Activated T-helper 1 cell treated with anti-CD3 and anti-CD28 coated beads, Interleukin-12 subunit alpha, Interleukin-12 subunit beta, Interleukin-2, Interleukin-4 antibody, amounts not matched to agents 30 ng/mL and 10 ng/mL and 1 ng/mL, durations not matched to agents 14 hours and 24 hours and 36 hours (primary cell): ENCODE results near the gene RHOBTB3. TPM values are rescaled to one million over a fixed set of nuclear protein-coding genes. Genes with fewer than 3 reads are reported as not detected.

Experiments
- DNase-seq: peaks from one replicate; pipeline ENCODE4 v3.0.0; 2021; ENCODE audit warnings: low spot score
- H3K27ac Mint-ChIP-seq: one replicate; pipeline ENCODE4 v1.8.0; 2021; ENCODE audit warnings: mild to moderate bottlenecking, mixed read lengths
- H3K27me3 Mint-ChIP-seq: one replicate; pipeline ENCODE4 v1.8.0; 2022; ENCODE audit warnings: mild to moderate bottlenecking, moderate library complexity, mixed read lengths; ENCODE audit not compliant: insufficient read depth
- H3K36me3 Mint-ChIP-seq: one replicate; pipeline ENCODE4 v1.8.0; 2021; ENCODE audit warnings: low read depth, mixed read lengths
- H3K4me1 Mint-ChIP-seq: one replicate; pipeline ENCODE4 v1.8.0; 2021; ENCODE audit warnings: low read depth, mixed read lengths
- H3K4me3 Mint-ChIP-seq: one replicate; pipeline ENCODE4 v1.8.0; 2021; ENCODE audit warnings: mild to moderate bottlenecking, moderate library complexity, mixed read lengths
- H3K9me3 Mint-ChIP-seq: one replicate; pipeline ENCODE4 v1.8.0; 2021; ENCODE audit warnings: mixed read lengths
- intact Hi-C: fragments of 100-400 bp; cut with micrococcal nuclease; formaldehyde crosslinking; loops from one replicate; pipeline ENCODE4 v1.15.1; 2024
- total RNA-seq: library from RNA; stranded (reverse); gene quantifications from 2 replicates; pipeline ENCODE4 v1.2.3, GENCODE V29; 2022

RHOBTB3 gene
- total RNA-seq, 1 donor from 2014 or later = 0.36 TPM

DNA sequence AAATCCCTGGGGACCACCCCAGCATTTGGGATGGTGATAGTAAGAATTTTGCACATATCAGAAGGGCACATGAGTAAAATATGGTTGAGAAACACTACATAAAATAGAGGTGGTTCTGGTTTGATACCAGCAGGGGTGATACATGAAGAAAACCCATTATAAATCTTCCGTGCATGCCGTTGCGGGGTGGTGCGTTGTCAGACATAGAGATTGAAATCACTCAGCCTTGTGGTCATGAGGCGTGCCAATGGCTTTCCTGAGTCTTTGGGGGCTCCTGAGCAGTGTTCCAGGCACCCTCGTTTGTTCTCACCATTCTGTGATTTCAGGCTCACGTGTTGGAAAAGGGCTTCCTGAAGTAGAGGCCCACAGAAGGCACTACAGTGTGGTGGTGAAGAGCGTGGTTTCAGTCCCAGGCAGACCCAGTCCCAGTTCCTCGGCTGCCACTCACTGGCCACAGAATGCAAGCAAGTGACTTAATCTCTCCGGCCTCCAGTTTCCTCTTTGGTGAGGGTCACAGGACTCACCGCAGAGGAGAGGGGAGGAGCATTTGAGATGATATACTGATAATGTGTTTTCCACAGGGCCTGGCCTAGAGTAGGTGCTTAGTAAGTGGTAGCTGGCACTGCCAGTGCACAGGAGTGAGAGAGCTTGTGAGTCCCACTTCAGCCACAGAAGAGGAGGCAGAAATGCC is 111.9 kb downstream of the RHOBTB3 start:
- Mint-ChIP-seq H3K4me1 (peaks cover 32% of the 10 kb centered on the region), H3K27me3 (peaks cover 6% of the 10 kb centered on the region), H3K9me3 (no peaks in the 10 kb centered on the region), H3K36me3 (no peaks in the 10 kb centered on the region), H3K4me3 (peak overlapping the region; percentile 27), H3K27ac (peak overlapping the region; percentile 59)
- peak; percentile 53 for DNase-seq
- intact Hi-C loops = loop anchor here (1.0 to 2.0 kb wide), 5 partner anchors 8 to 196 kb away; no protein-coding TSS in a partner anchor

GRCh38 chr5:95843733-95844223 is 112.6 kb downstream of the RHOBTB3 start:
- H3K9me3 Mint-ChIP-seq = no peaks in the 10 kb centered on the region
- intact Hi-C loops = loop anchor here (1.0 to 2.0 kb wide), 5 partner anchors 8 to 196 kb away; no protein-coding TSS in a partner anchor
- H3K36me3 Mint-ChIP-seq = no peaks in the 10 kb centered on the region
- no peak overlapping the region for H3K27ac Mint-ChIP-seq
- DNase-seq = no peak
- peaks cover 32% of the 10 kb centered on the region for H3K4me1 Mint-ChIP-seq
- peaks cover 9% of the 10 kb centered on the region for H3K27me3 Mint-ChIP-seq
- peak overlapping the region; percentile 27 for H3K4me3 Mint-ChIP-seq

GRCh38 chr5:95845391-95845790 is 114.3 kb downstream of the RHOBTB3 start:
- no peak for DNase-seq
- intact Hi-C loops = loop anchor here (5.0 kb wide), 1 partner anchor 293 kb away; the partner anchor contains the start of gene SKIC3
- Mint-ChIP-seq H3K9me3 (no peaks in the 10 kb centered on the region), H3K27ac (no peak overlapping the region), H3K4me3 (no peak overlapping the region), H3K36me3 (no peaks in the 10 kb centered on the region), H3K4me1 (peaks cover 33% of the 10 kb centered on the region), H3K27me3 (peaks cover 12% of the 10 kb centered on the region)

Other genes with a start within 250 kb of the RHOBTB3 start
- 60.2 and 63.8 TPM in 2 replicates for gene SKIC3, start 176.4 kb upstream of the RHOBTB3 start, total RNA-seq
- 3.9 and 4.2 TPM in 2 replicates for gene ARSK, start 176.2 kb upstream of the RHOBTB3 start, total RNA-seq
- gene GPR150, start 111.2 kb upstream of the RHOBTB3 start, total RNA-seq = 0.22 and 0.26 TPM in 2 replicates
- 3.0 and 6.0 TPM in 2 replicates for gene RFESD, start 84.6 kb upstream of the RHOBTB3 start, total RNA-seq
- not detected in 2 replicates for gene SPATA9, start 48.3 kb upstream of the RHOBTB3 start, total RNA-seq
- 17.2 and 18.3 TPM in 2 replicates for gene GLRX, start 91.4 kb downstream of the RHOBTB3 start, total RNA-seq
- gene ELL2, start 230.5 kb downstream of the RHOBTB3 start, total RNA-seq = 93.9 and 97.6 TPM in 2 replicates